ENCODE results near the gene PCNX1.

PCNX1 gene

DNA sequence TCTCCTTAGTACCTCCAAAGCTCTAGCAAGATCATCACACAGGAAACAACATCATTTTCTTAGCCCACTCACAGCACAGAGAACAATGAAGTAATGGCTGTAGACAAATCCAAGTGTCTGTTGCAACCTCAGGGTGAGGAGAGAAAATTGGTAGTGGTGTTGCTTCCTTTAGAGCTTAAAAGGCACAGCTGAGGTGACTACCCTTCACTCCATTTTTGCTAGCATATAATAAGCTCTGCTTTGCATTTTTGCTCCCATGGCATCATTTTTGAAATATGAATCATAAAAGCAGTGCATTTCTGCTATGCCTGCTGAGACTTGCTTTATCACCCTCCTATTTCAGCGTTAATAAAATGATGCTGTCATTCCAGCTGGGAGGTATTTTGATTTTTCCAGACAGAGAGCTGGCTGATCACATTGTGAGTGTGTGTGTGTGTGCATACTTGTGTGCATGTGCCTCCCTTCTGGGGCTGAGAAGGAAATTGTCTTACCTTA, 18.5 kb upstream of the PCNX1 start:
- no peak for DNase-seq (ENCODE audit: low read depth, low spot score)

DNA sequence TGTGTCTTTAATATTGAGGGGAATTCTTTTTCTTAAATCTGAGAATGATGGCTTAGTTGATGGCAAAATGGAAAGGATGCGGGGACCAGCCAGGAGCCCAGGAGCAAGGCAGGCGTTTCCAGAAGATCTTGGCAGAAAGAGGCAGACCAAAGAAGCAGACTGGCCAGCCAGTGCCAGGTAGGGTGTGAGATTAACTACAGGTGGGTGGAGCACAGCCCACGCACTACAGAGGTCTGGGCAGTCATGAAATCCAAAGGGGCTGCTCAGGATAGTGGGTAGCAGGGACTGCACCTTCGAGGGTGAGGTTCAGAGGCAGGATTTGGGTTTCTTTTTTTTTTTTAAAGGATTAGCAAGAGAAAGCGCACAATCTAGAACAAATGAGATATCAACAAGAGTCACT, 17.7 kb upstream of the PCNX1 start:
- DNase-seq (ENCODE audit: low read depth, low spot score) = no peak

DNA sequence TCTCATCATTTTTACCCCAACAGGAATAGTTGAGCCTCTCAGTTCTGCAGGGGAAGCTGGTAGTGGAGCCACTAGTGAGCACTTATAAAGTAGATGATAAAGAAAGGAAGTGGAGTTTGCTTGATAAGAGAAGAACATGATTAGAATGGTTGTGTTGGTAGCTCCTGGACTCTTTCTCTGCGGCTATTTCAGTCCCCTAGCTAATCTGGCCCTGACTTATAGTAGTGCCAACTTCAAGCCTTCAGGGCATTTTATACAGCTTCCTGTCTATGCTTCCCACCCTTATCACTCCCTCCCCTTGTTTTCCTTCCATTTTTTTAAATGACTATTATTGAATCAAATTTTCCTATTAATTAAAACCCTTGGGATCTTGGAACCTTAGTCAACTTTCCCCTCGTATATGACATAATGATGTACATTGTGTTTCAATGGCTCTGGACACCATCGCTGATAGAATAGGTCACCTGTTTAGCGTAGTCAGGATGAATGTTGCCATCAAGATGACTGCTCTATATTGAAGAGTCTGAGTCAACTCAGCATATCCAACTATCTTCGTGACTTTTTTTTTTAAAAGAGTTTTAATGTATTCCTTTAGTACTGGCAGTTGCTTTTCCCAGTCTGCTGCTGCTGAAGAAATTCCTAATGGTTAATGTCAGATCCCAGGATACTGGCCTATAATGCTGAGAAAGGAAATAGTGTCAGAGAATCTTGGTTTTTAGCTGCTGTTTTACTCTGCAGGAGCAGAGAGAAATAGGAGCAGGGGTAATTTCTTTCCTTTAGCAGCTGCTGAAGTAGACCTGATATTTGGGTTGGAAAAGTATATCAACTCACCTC, 16.2 kb upstream of the PCNX1 start:
- DNase-seq (ENCODE audit: low read depth, low spot score) = no peak

DNA sequence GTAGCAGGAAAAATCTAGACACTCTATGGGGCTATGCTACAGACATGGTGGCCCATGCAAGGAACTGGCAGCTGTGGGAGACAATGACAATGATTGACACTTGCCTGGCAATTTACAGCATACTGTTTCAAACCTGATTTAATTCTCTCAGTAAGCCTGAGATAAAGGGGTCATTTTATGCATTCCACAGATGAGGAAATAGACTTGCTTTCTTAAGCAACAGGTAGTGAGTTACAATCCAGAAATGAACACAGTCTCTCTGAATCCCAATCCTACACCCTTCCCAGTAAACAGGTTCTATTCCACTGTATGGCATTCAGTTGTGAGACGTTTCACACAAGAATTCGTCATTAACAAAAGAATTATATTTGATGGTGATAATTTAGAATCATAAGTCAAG, 15.5 kb upstream of the PCNX1 start:
- DNase-seq (ENCODE audit: low read depth, low spot score) = no peak

DNA sequence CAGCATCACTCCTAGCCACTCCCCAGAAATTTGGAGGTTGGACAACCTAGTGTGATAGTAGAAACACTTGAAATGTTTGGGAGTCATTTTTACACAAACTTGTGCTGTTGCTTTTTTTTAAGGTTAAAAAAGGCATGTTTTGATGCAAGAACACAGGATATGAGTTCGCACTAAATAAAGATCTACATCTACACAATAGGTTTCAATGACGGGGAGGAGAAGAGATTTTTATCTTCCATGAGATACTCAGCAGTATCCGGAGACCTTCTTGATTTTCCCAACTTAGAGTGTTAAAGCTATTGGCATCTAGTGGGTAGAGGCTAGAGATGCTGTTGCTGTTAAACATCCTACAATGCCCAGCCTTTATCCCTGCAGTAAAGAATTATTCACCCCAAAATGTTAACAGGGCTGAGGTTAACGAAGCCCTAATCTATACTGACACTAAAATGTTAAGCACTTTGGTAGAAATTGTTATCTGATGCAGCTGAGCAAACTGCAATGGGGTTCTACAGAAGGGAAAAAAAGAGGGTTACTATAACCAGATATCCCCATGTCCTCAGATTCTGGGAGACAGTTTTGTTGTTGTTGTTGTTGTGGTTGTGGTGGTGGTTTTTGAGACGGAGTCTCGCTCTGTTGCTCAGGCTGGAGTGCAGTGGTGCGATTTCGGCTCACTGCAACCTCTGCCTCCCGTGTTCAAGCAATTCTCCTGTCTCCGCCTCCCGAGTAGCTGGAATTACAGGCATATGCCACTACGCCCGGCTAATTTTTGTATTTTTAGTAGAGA, 14.0 kb upstream of the PCNX1 start:
- DNase-seq (ENCODE audit: low read depth, low spot score) = no peak

DNA sequence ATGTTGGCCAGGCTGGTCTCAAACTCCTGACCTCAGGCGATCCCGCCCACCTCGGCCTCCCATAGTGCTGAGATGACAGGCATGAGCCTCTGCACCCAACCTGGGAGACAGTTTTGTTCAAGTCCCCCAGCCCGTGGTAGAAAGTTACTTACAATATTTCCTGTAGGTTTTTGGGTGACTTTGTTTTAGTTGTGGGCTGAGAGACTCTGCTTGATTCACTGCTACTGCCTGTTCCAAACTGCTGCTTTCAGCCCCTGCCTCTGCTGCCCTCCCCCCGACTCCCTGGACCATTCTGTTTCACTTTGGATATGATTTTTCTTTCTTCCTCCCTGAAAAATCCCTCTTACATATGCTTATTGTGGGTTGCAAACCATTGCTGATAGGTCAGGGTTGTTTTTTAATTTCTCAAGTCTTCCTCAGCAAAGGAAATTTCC, 13.4 kb upstream of the PCNX1 start:
- DNase-seq (ENCODE audit: low read depth, low spot score) = no peak

DNA sequence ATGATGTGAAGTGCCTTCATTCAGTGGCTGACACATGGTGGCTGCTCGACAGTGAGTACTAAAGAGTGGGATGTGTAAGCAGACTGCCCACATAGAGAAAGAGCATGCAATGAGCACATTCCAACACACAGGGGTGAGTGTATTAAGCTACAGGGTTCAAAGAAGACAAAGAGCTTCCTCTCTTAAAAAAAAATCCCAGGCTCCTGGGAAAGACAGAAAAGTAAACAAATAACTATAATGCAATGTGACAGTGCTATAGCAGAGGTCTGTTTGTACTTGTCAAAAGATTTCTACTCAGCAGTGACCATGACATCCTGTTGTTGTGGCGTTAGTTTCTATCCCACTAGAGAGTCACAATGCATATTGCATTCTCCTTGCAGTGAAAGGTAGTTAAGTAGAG, 12.4 kb upstream of the PCNX1 start:
- no peak for DNase-seq (ENCODE audit: low read depth, low spot score)

DNA sequence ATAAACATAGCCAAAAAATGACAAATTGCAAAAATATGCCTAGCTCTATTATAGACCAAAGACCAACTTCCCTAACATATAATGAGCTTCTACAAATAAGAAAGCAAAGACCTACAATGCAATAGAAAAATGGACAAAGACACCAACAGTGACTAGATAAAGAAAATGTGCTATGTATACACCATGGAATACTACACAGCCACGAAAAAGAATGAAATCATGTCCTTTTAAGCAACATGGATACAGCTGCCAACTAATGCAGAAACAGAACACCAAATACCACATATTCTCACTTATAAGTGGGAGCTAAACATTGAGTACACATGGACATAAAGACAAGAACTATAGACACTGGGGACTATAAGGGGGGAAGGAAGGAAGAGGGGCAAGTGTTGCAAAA, 10.9 kb upstream of the PCNX1 start:
- no peak for DNase-seq (ENCODE audit: low read depth, low spot score)

DNA sequence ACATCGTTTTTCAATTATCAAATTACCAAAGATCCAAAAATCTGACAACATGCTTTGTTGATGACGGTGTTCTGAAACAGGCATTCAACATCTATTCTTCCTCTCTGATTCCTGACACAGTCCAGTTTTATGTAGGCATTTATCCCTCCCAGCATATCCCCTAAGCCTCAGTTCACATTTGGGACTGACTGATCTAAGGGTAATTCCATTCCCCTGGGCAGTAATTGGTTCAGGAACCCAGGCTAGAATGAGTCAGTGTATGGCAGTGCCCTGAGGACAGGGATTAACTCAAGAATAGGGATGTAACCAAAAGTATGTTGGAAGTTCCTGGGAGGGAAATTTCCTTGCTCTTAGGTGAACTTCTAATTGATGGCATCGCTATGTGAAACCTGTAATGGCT, 10.3 kb upstream of the PCNX1 start:
- DNase-seq (ENCODE audit: low read depth, low spot score) = no peak

DNA sequence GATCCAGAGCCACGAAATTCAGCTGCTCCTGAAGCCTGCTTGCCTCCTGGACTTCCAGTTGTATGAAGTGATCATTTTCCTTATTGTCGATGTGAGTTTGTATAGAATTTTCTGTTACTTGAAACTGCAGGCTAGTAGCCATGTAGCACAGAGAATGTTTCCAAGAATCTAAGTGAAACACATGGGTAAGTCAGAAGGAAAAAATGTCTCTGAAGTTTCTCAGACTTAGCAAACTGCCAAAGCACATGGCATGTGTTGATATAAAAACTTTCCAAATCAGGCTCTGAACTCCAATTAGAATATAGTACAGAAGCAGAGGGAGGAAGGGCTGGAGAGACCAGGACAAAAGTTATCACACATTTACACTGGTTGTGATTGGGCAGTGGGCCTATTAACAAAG, 9.8 kb upstream of the PCNX1 start:
- no peak for DNase-seq (ENCODE audit: low read depth, low spot score)

DNA sequence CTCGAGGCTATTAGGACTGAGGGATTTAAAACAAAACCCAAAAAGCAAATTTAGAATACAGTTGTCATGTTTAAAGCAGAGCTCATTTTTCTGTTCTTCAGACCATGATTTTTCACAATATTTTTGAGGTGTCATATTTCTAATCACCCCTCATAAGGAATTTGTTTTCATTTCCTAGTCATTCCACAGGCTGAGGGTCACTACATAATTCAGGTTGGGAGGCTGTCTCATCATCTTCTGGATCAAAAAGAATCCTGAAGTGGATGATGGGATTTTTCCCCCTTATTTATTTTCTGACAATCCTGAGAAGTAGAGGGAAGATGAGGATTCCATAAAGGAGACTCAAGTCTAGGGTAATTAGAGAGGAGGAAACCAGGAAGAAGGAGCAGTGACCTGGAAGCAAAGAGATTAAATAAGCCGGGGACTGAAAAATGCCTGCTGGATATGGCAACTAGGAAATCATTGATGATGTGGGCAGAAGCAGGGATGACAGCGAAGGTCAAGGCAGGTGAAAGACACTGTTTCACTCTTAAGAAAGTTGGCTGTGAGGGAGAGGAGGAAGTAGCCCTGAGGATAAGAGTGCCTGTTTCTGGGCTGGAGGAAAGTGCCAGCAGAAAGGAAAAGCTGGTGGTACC, 9.0 kb upstream of the PCNX1 start:
- no peak for DNase-seq (ENCODE audit: low read depth, low spot score)

DNA sequence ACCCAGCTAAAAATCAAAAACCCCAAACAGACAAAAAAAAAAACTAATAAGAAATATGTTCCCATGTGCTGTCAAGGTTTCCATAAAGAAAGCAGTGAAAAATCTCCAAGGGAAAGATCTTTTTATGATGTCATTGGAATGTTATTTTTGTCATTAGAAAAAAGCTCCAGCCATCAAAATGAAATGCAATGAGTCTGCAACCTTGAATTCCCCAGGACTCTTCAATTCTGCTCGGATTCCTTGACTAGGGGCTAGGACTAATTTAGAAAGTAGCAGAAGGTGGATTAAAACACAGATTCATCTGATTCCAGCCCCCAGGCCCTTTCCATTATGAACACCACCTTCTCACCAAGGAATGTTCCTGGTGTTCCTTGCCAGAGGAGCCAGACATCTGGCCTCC, 6.0 kb upstream of the PCNX1 start:
- DNase-seq (ENCODE audit: low read depth, low spot score) = no peak

DNA sequence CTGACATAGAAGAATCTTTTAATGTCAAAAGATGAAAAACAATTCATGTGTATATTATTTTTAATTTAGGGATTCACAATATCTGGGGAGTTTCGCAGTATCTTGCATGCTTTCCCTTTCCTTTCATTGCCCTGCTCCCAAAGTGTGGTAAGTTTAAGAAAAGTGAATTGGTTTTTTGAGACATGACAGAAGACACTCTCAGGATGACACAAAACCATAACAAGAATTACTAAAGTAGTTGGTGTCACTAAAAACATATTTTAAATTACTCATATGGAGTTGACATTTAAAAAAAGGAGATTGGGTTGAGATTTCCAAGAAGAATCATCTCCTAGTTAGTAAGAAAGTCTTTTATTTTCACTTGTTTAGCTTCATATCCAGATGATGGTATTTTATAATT, 5.1 kb upstream of the PCNX1 start:
- no peak for DNase-seq (ENCODE audit: low read depth, low spot score)

DNA sequence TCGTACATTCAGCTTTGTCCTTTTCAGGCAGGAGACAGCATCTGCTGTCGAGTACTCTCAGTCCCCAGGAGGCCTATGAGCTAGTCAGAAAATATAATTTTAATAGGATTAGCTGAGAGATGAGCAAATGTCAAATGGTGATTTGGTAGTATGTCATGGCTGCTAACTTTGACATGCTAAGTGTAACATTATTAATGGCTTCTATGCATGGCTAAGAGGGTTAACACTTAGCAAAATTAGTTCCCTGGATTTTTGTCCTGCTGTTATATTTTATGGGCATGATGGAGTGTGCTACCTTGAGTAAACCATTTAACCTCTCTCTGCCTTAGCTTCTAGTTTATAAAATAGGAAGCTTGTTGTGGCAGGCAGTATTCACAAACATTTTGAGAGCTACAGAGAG, 2.9 kb upstream of the PCNX1 start:
- no peak for DNase-seq (ENCODE audit: low read depth, low spot score)

DNA sequence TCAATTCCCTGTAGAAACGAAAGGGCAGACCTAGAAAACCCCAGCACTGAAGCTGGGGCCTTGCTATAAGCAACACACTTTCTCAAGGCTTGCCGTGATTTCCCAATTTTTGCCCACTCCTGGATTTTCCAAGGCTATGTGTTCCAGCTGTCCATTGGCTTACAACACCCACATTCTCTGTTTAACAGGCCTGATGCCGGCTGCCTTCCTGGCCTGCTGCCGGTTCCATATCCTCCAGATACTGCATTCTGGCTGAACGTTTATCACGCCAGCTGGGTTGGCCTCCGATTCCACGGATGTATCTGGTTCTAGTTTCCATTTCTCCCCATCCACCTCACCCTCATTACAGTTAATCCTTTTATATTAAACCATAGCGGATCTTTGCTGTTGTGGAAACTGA, 2.0 kb upstream of the PCNX1 start:
- no peak for DNase-seq (ENCODE audit: low read depth, low spot score)

DNA sequence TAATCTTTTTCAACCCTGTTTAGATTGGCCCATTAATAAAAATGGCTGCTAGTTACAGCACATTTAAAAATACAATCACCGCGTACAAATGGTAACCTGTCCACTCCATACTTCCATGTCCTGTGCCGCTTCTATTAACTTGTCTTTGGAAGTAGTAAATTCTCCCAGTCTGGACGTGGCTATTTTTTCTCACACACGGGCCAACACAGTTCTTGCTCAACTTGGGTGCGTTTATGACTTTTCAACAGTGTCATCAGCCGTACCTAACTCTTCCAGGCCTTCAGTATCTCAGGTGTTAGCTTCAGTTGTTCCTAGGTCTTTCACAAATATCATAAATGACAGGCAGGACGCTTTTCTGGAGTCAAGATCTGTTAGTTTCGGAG, 475 bp upstream of the PCNX1 start:
- no peak for DNase-seq (ENCODE audit: low read depth, low spot score)

DNA sequence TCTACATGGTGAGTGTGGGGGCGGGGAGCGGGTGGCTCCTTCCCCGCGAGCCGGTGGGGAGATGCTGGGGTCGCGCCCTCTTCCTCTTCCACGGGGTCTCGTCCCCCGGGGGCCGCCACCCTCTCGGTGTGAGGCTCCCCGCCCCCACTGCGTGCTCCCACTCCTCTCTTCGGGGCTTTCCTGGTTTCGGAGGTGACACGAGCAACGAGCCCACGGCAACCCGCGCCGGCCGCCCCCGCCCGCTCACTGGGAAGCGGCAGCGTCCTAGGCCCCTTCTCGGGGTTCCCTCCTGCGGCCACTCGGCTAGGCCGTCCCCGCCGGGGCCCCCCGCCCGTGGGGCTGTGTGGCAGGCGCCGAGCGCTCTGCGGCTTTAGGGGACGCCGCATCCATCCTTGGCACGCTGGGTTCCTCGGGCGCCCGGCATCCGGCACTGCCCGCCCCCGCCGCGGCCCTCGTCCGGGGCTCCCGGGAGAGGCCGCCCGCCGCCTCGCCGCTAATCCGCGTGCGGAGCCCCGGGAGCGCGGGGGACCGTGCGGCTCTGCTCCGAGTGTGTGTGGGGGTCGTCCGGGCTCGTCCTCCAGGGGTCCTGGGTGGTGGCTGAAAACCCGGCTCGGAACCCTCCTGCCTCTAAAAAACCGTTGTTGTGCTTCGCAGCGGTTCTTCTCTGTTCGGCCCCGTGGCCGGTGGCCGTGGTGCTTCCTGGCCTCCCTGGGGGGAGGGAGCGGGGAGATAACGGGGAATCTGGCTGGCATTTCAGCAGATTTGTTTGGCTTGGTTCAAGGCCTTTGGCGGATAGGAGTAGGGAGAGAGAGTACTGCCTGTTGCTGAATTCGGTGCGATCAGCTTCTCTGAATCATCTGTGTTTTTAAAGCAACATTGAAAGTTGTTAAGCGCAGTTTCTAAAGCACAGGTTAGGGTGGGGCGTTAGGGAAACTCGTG, 1.0 kb downstream of the PCNX1 start:
- peak; percentile 75 for DNase-seq (ENCODE audit: low read depth, low spot score)

DNA sequence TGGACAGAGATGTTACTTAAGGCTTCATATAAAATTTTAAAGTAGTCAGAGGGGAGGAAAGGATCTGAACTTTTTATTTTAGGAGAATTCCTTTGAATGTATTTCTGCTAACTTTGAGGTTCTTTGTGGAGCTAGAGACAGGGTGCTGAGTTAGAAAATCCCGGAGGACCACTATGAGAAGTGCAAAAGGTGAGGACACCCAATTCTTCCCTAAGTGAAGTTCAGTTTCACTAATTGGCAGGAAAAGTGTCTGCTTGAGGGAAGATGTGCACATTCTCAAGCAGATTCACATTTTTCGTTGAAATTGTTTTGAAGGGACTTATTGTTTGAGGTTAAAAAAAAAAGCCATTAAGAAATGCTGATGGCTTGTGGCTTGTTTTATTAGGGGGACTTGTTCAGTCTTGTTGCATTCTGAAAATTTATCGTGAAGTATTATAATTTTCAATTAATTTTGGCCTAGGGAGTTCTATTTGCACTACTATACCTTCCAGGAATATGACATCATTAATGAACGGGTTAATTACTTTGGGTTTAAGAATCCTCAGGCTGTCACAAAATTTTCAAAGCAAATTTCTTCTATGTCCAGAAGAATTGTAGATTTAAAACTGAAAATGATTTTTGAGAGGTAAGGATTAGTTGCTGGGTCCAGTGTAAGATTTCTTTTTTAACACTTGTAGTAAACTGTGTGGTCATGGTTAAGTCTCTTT, 1.8 kb downstream of the PCNX1 start:
- DNase-seq (ENCODE audit: low read depth, low spot score) = no peak

DNA sequence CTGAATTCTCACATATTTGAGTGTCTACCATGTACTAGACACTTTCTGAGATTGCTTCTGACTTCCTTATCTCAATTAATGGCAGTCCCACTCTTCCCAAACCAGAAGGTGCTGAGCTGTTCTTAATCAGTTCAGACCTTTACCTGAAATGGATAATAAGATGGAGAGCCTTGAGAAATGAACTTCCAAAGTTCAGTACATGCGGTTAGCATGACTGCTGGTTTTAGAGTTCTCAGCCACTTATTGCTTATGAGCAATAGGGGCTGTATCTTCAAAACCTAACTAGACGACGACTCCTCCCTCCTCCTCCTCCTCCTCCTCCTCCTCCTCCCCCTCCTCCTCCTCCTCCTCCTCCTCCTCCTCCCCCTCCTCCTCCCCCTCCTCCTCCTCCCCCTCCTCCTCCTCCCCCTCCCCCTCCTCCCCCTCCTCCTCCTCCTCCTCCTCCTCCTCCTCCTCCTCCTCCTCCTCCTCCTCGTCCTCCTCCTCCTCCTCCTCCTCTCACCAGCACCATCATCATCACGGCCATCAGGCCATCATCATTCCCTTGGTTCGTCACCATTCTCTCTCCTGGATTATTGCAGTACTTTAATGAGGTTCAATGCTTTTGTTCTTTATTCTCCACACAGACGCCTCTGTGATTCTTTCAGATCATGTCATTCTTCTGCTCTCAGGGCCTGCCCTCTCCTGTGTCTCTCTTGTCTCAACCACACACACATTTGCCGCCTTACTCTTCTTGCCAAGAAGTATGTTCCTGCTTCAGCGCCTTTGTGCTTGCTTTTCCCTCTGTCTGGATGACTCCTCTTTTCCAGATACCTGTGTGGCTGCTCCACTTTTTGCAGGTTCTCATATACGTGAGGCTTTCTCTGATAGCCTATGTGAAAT, 2.7 kb downstream of the PCNX1 start:
- no peak for DNase-seq (ENCODE audit: low read depth, low spot score)

DNA sequence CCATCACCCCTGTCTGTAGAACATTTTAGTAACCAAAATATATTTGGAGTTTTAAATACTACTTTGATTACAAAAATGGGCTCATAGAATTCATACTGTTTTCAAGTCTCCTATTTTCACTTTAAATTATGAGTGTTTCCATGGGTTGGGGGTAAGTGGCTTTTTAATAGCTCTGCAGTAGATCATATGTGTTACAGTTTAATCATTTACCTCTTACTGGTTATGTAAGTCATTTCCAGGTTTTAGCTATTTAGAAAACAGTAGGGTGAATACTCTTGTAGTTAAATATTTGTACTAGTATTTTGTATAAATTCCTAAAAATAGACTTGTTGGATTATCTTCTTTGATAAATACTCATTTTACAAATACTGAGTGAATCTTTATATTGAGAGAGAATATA, 8.2 kb downstream of the PCNX1 start:
- DNase-seq (ENCODE audit: low read depth, low spot score) = no peak
